Endothelial cell of umbilical vein (primary cell): ENCODE results near the gene TRIM24.

Experiments used
- CTCF ChIP-seq, 2 donors: IDR thresholded peaks; 1 replicate in 1 of 2; 2 replicates in 1 of 2; pipeline ENCODE4 v1.5.1; 2011; ENCODE audit warnings: low read length in 2 of 2, mild to moderate bottlenecking in 2 of 2, moderate library complexity in 2 of 2, control low read depth in 1 of 2, inconsistent platforms in 1 of 2, low read depth in 1 of 2; ENCODE audit not compliant: insufficient read depth in 1 of 2; ENCODE audit errors: extremely low read depth in 1 of 2
- EZH2 ChIP-seq: IDR thresholded peaks from 2 replicates; pipeline ENCODE4 v1.6.1; 2012; ENCODE audit warnings: borderline replicate concordance, low read depth, mild to moderate bottlenecking, moderate library complexity, low read length, inconsistent platforms; ENCODE audit not compliant: severe bottlenecking
- FOS ChIP-seq: IDR thresholded peaks from 2 replicates; pipeline ENCODE4 v1.6.1; 2011; ENCODE audit warnings: mild to moderate bottlenecking, low read length, moderate library complexity, borderline replicate concordance; ENCODE audit not compliant: insufficient read depth
- GATA2 ChIP-seq: IDR thresholded peaks from 2 replicates; pipeline ENCODE4 v1.7.0; 2011; ENCODE audit warnings: low read depth, mild to moderate bottlenecking, moderate library complexity, mixed read lengths, low read length; ENCODE audit not compliant: insufficient read length, insufficient read depth
- MAX ChIP-seq: IDR thresholded peaks from 2 replicates; pipeline ENCODE4 v1.6.1; 2011; ENCODE audit not compliant: insufficient read depth, insufficient read length
- MYC ChIP-seq: IDR thresholded peaks from one replicate; pipeline ENCODE4 v1.6.1; 2011; ENCODE audit warnings: mild to moderate bottlenecking, low read depth, low read length
- POLR2A ChIP-seq: IDR thresholded peaks from 2 replicates; pipeline ENCODE4 v1.6.1; 2012; ENCODE audit warnings: low read depth, mild to moderate bottlenecking, control low read depth, low read length
- POLR2AphosphoS5 ChIP-seq: IDR thresholded peaks from 2 replicates; pipeline ENCODE4 v1.6.1; 2012; ENCODE audit warnings: low read depth, mild to moderate bottlenecking, control low read depth, low read length, moderate library complexity; ENCODE audit not compliant: insufficient read depth

- TF ChIP-seq POLR2A, result no peak
- TF ChIP-seq CTCF (IDR thresholded peaks at IDR 0.05; ENCODE audit: extremely low read depth in 1 of 2, insufficient read depth in 1 of 2, low read depth in 1 of 2, low read length in 2 of 2), result no peak
- no peak for TF ChIP-seq EZH2
- TF ChIP-seq GATA2, result no peak
- TF ChIP-seq MAX, result no peak
- TF ChIP-seq POLR2AphosphoS5, result no peak
- no peak for TF ChIP-seq FOS
- no peak for TF ChIP-seq MYC
These were observed 23.7 kb upstream of the TRIM24 start for GRCh38 chr7:138436388-138436787.
